CD4-positive, alpha-beta T cell (primary cell): Measurements from ENCODE around the gene MSL1. TPM values are rescaled to one million over a fixed set of nuclear protein-coding genes. Genes with fewer than 3 reads are reported as not detected.

Experiments
- ATAC-seq: fragments of 200-7000 bp; cut with Tn5 transposase; one replicate; pipeline ENCODE4 v1.10.0; 2022; ENCODE audit warnings: mild to moderate bottlenecking; ENCODE audit not compliant: poor library complexity
- CTCF ChIA-PET: fragments of 350-600 bp; sonication (Branson Sonifier 250); formaldehyde crosslinking; loops from one replicate; lab custom pipeline; 2021; ENCODE audit warnings: antibody characterized with exemption, inconsistent platforms; lab: Charles Lee
- POLR2A ChIA-PET: fragments of 350-600 bp; sonication (Branson Sonifier 250); formaldehyde crosslinking; loops from one replicate; lab custom pipeline; 2021; ENCODE audit warnings: antibody characterized with exemption, inconsistent platforms; lab: Charles Lee
- DNase-seq, 14 experiments: peaks; one replicate each; pipeline ENCODE4 v3.0.0-alpha.2; 2013 to 2020; ENCODE audit warnings: mixed read lengths in 2 of 14
- H3K27ac ChIP-seq, 2 donors: one replicate each; pipeline versions ENCODE4 v1.5.1 to v1.7.0; 2013; ENCODE audit warnings: low read length in 2 of 2, low read depth in 1 of 2, mild to moderate bottlenecking in 1 of 2
- H3K27me3 ChIP-seq, 2 experiments: 1 replicate in 1 of 2; 2 replicates in 1 of 2; pipeline versions ENCODE4 v1.6.1 to v1.7.0; 2013; ENCODE audit warnings: low read length in 2 of 2, control low read depth in 1 of 2, mild to moderate bottlenecking in 1 of 2, moderate library complexity in 1 of 2; ENCODE audit not compliant: insufficient read depth in 2 of 2, control insufficient read depth in 1 of 2
- H3K36me3 ChIP-seq: one replicate; pipeline ENCODE4 v1.6.1; 2013; ENCODE audit warnings: low read length, control low read depth; ENCODE audit not compliant: insufficient read depth
- H3K4me1 ChIP-seq: one replicate; pipeline ENCODE4 v1.6.1; 2013; ENCODE audit warnings: low read length, control low read depth; ENCODE audit not compliant: insufficient read depth
- H3K4me3 ChIP-seq: one replicate; pipeline ENCODE4 v1.5.1; 2013; ENCODE audit warnings: mild to moderate bottlenecking, low read length, moderate library complexity
- H3K9me3 ChIP-seq, 2 experiments: 1 replicate in 1 of 2; 2 replicates in 1 of 2; pipeline versions ENCODE4 v1.6.1 to v1.7.0; 2013; ENCODE audit warnings: low read length in 2 of 2, mild to moderate bottlenecking in 2 of 2, control low read depth in 1 of 2, moderate library complexity in 1 of 2; ENCODE audit not compliant: control insufficient read depth in 1 of 2, insufficient read depth in 1 of 2
- H3K27ac Mint-ChIP-seq: one replicate; pipeline ENCODE4 v1.8.0; 2020; ENCODE audit warnings: mixed read lengths
- H3K27me3 Mint-ChIP-seq: one replicate; pipeline ENCODE4 v1.8.0; 2021; ENCODE audit warnings: mixed read lengths
- H3K36me3 Mint-ChIP-seq: one replicate; pipeline ENCODE4 v1.8.0; 2021; ENCODE audit warnings: low read depth, mixed read lengths
- H3K4me1 Mint-ChIP-seq: one replicate; pipeline ENCODE4 v1.8.0; 2021; ENCODE audit warnings: low read depth, mixed read lengths
- H3K4me3 Mint-ChIP-seq: one replicate; pipeline ENCODE4 v1.8.0; 2020; ENCODE audit warnings: mild to moderate bottlenecking, mixed read lengths
- H3K9me3 Mint-ChIP-seq: one replicate; pipeline ENCODE4 v1.8.0; 2020; ENCODE audit warnings: mixed read lengths
- CTCF ChIP-seq: fragments of 200-600 bp; IDR thresholded peaks from one replicate; pipeline ENCODE4 v1.8.0; 2022; ENCODE audit warnings: antibody characterized with exemption, mild to moderate bottlenecking
- intact Hi-C, 2 experiments: fragments of 100-400 bp; cut with DNase I in 1 of 2; cut with micrococcal nuclease in 1 of 2; formaldehyde crosslinking; loops; one replicate each; pipeline versions ENCODE4 v1.15.1 to v1.9.0; 2023 to 2025; cut with DNase I, micrococcal nuclease
- total RNA-seq, 174 experiments: library from RNA in 2 of 174; stranded (reverse) in 2 of 174; gene quantifications; one replicate each; pipeline ENCODE4 v1.2.3 and lab custom pipeline; 2021 to 2026

Gene MSL1
- total RNA-seq, 2 experiments from 2014 or later = 77.0 to 79.2 TPM

GRCh38 chr17:40145476-40145875 lies 23.7 kb downstream of the MSL1 start:
- no peak overlapping the region for H3K27ac ChIP-seq
- H3K4me3 ChIP-seq = no peak overlapping the region
- POLR2A ChIA-PET = no interaction called here

GRCh38 chr17:40148527-40148926 lies 26.8 kb downstream of the MSL1 start:
- DNase-seq (no peak), ATAC-seq (no peak)
- H3K4me3 Mint-ChIP-seq = no peak overlapping the region
- Histone ChIP-seq H3K4me3 (no peak overlapping the region), H3K36me3 (peaks cover 73% of the 10 kb centered on the region), H3K27ac (no peak overlapping the region), H3K27me3 (no peaks in the 10 kb centered on the region), H3K9me3 (no peaks in the 10 kb centered on the region), H3K4me1 (peaks cover 24% of the 10 kb centered on the region)
- peaks cover 56% of the 10 kb centered on the region for H3K4me1 Mint-ChIP-seq
- no peaks in the 10 kb centered on the region for H3K9me3 Mint-ChIP-seq
- POLR2A ChIA-PET = interaction anchor here (1.4 to 1.7 kb wide), 2 partner anchors 9 to 24 kb away, joined by 5 to 8 read pairs; partner anchors contain the start of gene CASC3
- no peak for TF ChIP-seq CTCF
- H3K36me3 Mint-ChIP-seq = peaks cover 75% of the 10 kb centered on the region
- H3K27ac Mint-ChIP-seq = no peak overlapping the region
- no peaks in the 10 kb centered on the region for H3K27me3 Mint-ChIP-seq
- CTCF ChIA-PET = interaction anchor here (0.9 to 2.9 kb wide), 3 partner anchors 10 to 35 kb away, joined by 3 to 11 read pairs (median 5); no protein-coding TSS in a partner anchor
- intact Hi-C loops = no loop called here

More at GRCh38 chr17:40145476-40145875, 23.7 kb downstream of the MSL1 start:
- Histone ChIP-seq H3K36me3 (peaks cover 74% of the 10 kb centered on the region), H3K9me3 (no peaks in the 10 kb centered on the region), H3K4me1 (peaks cover 41% of the 10 kb centered on the region), H3K27me3 (no peaks in the 10 kb centered on the region)
- intact Hi-C loops = no loop called here
- no peak for ATAC-seq
- CTCF ChIA-PET = no interaction called here
- H3K36me3 Mint-ChIP-seq = peaks cover 75% of the 10 kb centered on the region
- no peak for TF ChIP-seq CTCF
- no peaks in the 10 kb centered on the region for H3K9me3 Mint-ChIP-seq
- peaks cover 62% of the 10 kb centered on the region for H3K4me1 Mint-ChIP-seq
- H3K4me3 Mint-ChIP-seq = no peak overlapping the region
- DNase-seq = no peak
- H3K27me3 Mint-ChIP-seq = no peaks in the 10 kb centered on the region
- H3K27ac Mint-ChIP-seq = peak overlapping the region; percentile 70

GRCh38 chr17:40150276-40150675 lies 28.5 kb downstream of the MSL1 start:
- Mint-ChIP-seq H3K9me3 (no peaks in the 10 kb centered on the region), H3K27me3 (no peaks in the 10 kb centered on the region), H3K4me1 (peaks cover 62% of the 10 kb centered on the region), H3K4me3 (no peak overlapping the region), H3K36me3 (peaks cover 86% of the 10 kb centered on the region), H3K27ac (peak overlapping the region; percentile 24)
- intact Hi-C loops = no loop called here
- H3K27me3 ChIP-seq = no peaks in the 10 kb centered on the region
- peaks cover 29% of the 10 kb centered on the region for H3K4me1 ChIP-seq
- ATAC-seq (no peak), DNase-seq (no peak)
- TF ChIP-seq CTCF = no peak
- H3K4me3 ChIP-seq = no peak overlapping the region
- ChIA-PET CTCF (interaction anchor here (0.7 kb wide), 1 partner anchor 38 kb away, joined by 3 read pairs; no protein-coding TSS in a partner anchor), POLR2A (interaction anchor here (0.9 kb wide), 1 partner anchor 28 kb away, joined by 3 read pairs; no protein-coding TSS in a partner anchor)
- H3K9me3 ChIP-seq = no peaks in the 10 kb centered on the region
- peaks cover 79% of the 10 kb centered on the region for H3K36me3 ChIP-seq
- H3K27ac ChIP-seq = no peak overlapping the region
